Adrenal gland (tissue), 12 donors: ENCODE measurements around the gene GHR. TPM values are rescaled to one million over a fixed set of nuclear protein-coding genes. Genes with fewer than 3 reads are reported as not detected.

Experiments used
- DNase-seq, 7 donors: peaks; one replicate each; pipeline ENCODE4 v3.0.0-alpha.2; 2019 to 2020
- H3K27ac ChIP-seq, 5 donors: fragments of 200-600 bp; sonication (generic) in 4 of 5; 1 replicate in 3 of 5; 2 replicates in 2 of 5; pipeline versions ENCODE4 v1.5.1 to v1.8.0; 2016 to 2020; ENCODE audit warnings: mild to moderate bottlenecking in 1 of 5
- H3K27me3 ChIP-seq: fragments of 200-600 bp; 2 replicates; pipeline ENCODE4 v1.8.0; 2021
- H3K36me3 ChIP-seq, 2 donors: fragments of 200-600 bp; replicated peaks in 1 of 2; 1 replicate in 1 of 2; 2 replicates in 1 of 2; pipeline versions ENCODE4 v1.5.1 to v1.8.0; 2018 to 2022
- H3K4me1 ChIP-seq, 2 donors: fragments of 200-600 bp; replicated peaks in 1 of 2; 1 replicate in 1 of 2; 2 replicates in 1 of 2; pipeline versions ENCODE4 v1.5.1 to v1.8.0; 2018 to 2021
- H3K4me3 ChIP-seq, 4 donors: fragments of 200-600 bp; sonication (generic) in 3 of 4; one replicate each; pipeline ENCODE4 v1.5.1; 2016 to 2018
- H3K9me3 ChIP-seq, 3 donors: fragments of 200-600 bp; sonication (generic) in 1 of 3; replicated peaks in 1 of 3; 1 replicate in 2 of 3; 2 replicates in 1 of 3; pipeline versions ENCODE4 v1.5.1 to v1.8.0; 2016 to 2021
- POLR2A ChIP-seq, 2 donors: fragments of 450-650 bp; IDR thresholded peaks; one replicate each; pipeline ENCODE4 v1.6.1; 2017; ENCODE audit warnings: antibody characterized with exemption in 2 of 2, mild to moderate bottlenecking in 2 of 2, moderate library complexity in 1 of 2
- WGBS, 4 donors: extraction: QIAGEN DNeasy Blood & Tissue Kit in 2 of 4; methylation state at CpG; one replicate each; pipeline versions ENCODE4 v1.1.5 to v1.1.7; 2013 to 2017; 5-methylcytosine and 5-hydroxymethylcytosine counted together
- intact Hi-C, 2 donors: fragments of 100-400 bp; cut with DNase I; formaldehyde crosslinking; loops; one replicate each; pipeline versions ENCODE4 v1.14.1 to v1.15.0; 2022 to 2023
- polyA plus RNA-seq, 3 donors: library from polyadenylated mRNA; stranded (reverse); fragments of 200-250 nt in 2 of 3; fragments of 350-450 nt in 1 of 3; fragmentation: Illumina TruSeq in 1 of 3; extraction: RNeasy Lipid Tissue Mini Kit (QIAGEN cat#74804) in 1 of 3; gene quantifications; one replicate each; pipeline ENCODE4 v1.2.3, GENCODE V29; 2013 to 2014
- total RNA-seq, 9 donors: library from RNA; depleted of rRNA in 4 of 9; stranded (reverse); fragments of >200 nt in 4 of 9; fragments of 120-200 nt in 1 of 9; fragmentation: NEBNext Ultra II Directional in 1 of 9; extraction: Animal tissue kit (Norgen Biotek cat#: 25700) in 1 of 9; gene quantifications; one replicate each; pipeline versions ENCODE4 v1.1.0 to v1.2.4, GENCODE V29; 2013 to 2023
- TF ChIP-seq, protein P1 (sequence below), 6 experiments: fragments of 450-650 bp in 4 of 6; fragments of 200-600 bp in 2 of 6; sonication (generic) in 1 of 6; IDR thresholded peaks; 1 replicate in 5 of 6; 2 replicates in 1 of 6; pipeline versions ENCODE4 v1.5.1 to v1.8.0; 2016 to 2021; ENCODE audit warnings: antibody characterized with exemption in 6 of 6, mild to moderate bottlenecking in 2 of 6, moderate library complexity in 1 of 6
- donor health status: healthy with polysubstance abuse.
- donor health status: Bipolar disorder and iron deficiency.
- donor health status: DM: yes; HTN: yes; CAD: no.
- donor health status: DM: no; HTN: no; CAD: no.
- donor health status: DM: no; HTN: no; CAD: no.
- donor health status: DM: yes; HTN: yes; CAD: no.

GHR gene
- total and polyA plus RNA-seq, 12 donors: 2.9 to 17.1 (median 10.5) TPM

DNA sequence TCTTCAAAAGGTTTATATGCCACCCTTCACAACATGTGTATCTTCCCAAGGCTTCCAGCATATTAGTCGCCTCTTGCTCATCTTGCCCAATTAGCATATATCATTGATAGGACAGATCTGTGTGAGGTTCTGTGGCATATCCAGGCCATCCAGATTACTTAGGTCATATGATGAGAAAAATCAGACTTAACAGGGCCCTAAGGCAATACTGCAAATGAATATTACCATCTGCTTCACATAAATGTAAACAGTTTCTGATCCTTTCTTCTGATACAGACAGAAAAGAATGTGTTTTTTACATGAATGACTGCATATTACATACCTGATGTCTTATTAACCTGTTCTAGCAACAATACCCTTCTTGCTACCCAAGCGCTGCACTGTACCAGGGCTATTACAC, 41.3 kb upstream of the GHR start:
- Histone ChIP-seq H3K4me3 (no peak overlapping the region), H3K36me3 (no peaks in the 10 kb centered on the region), H3K9me3 (no peaks in the 10 kb centered on the region), H3K27ac (no peak overlapping the region), H3K27me3 (no peaks in the 10 kb centered on the region), H3K4me1 (no peaks in the 10 kb centered on the region)
- DNase-seq: no peak
- TF ChIP-seq, protein P1, sequence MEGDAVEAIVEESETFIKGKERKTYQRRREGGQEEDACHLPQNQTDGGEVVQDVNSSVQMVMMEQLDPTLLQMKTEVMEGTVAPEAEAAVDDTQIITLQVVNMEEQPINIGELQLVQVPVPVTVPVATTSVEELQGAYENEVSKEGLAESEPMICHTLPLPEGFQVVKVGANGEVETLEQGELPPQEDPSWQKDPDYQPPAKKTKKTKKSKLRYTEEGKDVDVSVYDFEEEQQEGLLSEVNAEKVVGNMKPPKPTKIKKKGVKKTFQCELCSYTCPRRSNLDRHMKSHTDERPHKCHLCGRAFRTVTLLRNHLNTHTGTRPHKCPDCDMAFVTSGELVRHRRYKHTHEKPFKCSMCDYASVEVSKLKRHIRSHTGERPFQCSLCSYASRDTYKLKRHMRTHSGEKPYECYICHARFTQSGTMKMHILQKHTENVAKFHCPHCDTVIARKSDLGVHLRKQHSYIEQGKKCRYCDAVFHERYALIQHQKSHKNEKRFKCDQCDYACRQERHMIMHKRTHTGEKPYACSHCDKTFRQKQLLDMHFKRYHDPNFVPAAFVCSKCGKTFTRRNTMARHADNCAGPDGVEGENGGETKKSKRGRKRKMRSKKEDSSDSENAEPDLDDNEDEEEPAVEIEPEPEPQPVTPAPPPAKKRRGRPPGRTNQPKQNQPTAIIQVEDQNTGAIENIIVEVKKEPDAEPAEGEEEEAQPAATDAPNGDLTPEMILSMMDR (IDR thresholded peaks at IDR 0.05): no peak
- no peak for TF ChIP-seq POLR2A (IDR thresholded peaks at IDR 0.05)
- intact Hi-C loops: no loop called here
- WGBS, 4 donors: 90 to 92% (median 91%) methylated on average over 2 of the region's 2 CpGs

DNA sequence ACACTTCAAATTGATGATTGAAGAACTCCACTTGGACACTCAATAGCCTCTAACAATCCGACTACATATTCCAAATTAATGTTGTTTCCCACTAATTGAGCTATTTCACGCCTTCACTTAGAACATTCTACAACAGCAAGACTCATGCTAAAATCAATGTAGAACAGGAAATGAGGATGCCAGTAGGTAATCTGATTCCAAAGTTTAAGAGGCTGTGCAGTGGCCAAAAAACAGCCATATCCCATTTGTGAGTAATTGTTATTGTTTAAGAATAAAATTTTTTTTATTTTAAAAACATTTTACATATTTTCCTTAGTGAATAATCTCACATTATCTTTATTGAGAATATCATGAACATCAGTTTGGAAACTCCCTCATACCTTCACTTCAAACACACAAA, 35.7 kb upstream of the GHR start:
- WGBS, 4 donors: 82 to 91% (median 84%) methylated on average over 2 of the region's 2 CpGs
- H3K9me3 ChIP-seq: no peaks in the 10 kb centered on the region
- no peak overlapping the region for H3K4me3 ChIP-seq
- H3K27ac ChIP-seq: no peak overlapping the region
- no peak for DNase-seq
- no peak for TF ChIP-seq POLR2A (IDR thresholded peaks at IDR 0.05)
- TF ChIP-seq, protein P1 (IDR thresholded peaks at IDR 0.05): no peak
- intact Hi-C loops: no loop called here
- H3K36me3 ChIP-seq: no peaks in the 10 kb centered on the region
- H3K27me3 ChIP-seq: no peaks in the 10 kb centered on the region
- no peaks in the 10 kb centered on the region for H3K4me1 ChIP-seq

DNA sequence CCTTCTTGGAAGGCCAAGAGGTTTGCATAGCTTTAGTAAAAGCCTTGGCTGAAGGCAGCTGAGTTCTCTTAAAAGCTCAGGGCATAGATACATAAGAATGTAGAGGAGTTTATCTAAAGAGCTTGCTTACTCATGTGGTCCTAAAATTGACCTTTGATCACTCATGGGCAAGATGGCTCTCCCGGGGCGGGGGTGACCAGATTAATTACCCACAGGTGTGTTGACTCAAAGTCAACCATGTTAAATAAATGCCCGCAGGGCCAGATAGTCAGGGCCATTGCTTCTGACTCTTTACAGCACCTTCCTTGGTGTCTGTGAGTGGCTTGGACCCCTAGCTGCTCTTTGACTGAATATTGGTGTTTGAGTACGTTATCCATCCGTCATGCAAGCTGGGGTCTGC, 33.1 kb upstream of the GHR start:
- TF ChIP-seq POLR2A (IDR thresholded peaks at IDR 0.05): no peak
- TF ChIP-seq, protein P1 (IDR thresholded peaks at IDR 0.05): no peak
- no peaks in the 10 kb centered on the region for H3K9me3 ChIP-seq
- no peaks in the 10 kb centered on the region for H3K36me3 ChIP-seq
- DNase-seq: no peak
- no peak overlapping the region for H3K4me3 ChIP-seq
- H3K27ac ChIP-seq: no peak overlapping the region
- WGBS, 4 donors: 58 to 72% (median 61%) methylated on average over 5 of the region's 5 CpGs
- no peaks in the 10 kb centered on the region for H3K27me3 ChIP-seq
- no peaks in the 10 kb centered on the region for H3K4me1 ChIP-seq
- intact Hi-C loops: no loop called here

DNA sequence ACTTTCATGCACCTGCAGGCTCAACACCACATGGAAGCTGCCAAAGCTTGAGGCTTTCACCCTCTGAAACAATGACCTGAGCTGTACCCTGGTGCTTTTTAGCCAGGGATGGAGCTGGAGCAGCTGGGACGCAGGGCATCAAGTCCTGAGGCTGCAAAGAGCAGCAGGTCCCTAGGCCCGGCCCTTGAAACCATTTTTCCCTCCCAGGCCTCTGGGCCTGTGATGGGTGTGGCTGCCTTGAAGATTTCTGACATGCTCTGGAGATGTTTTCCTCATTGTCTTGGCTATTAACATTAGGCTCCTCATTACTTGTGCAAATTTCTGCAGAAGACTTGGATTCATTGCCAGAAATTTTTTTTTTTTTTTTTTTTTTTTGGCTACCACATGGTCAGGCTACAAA, 30.3 kb upstream of the GHR start:
- intact Hi-C loops: no loop called here
- Histone ChIP-seq H3K4me1 (no peaks in the 10 kb centered on the region), H3K4me3 (no peak overlapping the region), H3K27ac (no peak overlapping the region), H3K9me3 (no peaks in the 10 kb centered on the region), H3K36me3 (no peaks in the 10 kb centered on the region), H3K27me3 (no peaks in the 10 kb centered on the region)
- WGBS, 4 donors: 73 to 88% (median 81%) methylated on average over 1 to 2 of the region's 2 CpGs
- no peak for TF ChIP-seq POLR2A (IDR thresholded peaks at IDR 0.05)
- TF ChIP-seq, protein P1 (IDR thresholded peaks at IDR 0.05): no peak
- no peak for DNase-seq
